ENCODE measurements around the gene GABARAP.

Gene GABARAP

DNA sequence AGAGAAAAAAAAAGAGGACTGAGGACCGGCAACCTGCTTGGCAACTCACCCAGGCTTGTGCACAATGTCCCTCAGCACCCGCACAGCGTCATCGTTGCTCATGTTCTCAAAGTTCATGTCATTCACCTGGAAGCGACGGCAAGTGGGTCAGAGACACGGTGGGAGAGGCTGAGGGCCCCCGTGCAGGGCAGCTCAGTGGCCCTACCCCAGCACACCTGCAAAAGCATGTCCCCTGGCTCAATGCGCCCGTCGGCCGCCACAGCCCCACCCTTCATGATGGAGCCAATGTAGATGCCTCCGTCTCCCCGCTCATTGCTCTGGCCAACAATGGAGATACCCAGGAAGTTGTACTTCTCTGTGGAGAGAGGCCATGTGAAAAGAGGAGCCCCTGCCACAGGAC is 13.3 kb downstream of the GABARAP start:
- intact Hi-C loops (cut with DNase I; ENCODE audit: low total_unique reads) = no loop called here
- no peak for DNase-seq
- TF ChIP-seq, protein P1, sequence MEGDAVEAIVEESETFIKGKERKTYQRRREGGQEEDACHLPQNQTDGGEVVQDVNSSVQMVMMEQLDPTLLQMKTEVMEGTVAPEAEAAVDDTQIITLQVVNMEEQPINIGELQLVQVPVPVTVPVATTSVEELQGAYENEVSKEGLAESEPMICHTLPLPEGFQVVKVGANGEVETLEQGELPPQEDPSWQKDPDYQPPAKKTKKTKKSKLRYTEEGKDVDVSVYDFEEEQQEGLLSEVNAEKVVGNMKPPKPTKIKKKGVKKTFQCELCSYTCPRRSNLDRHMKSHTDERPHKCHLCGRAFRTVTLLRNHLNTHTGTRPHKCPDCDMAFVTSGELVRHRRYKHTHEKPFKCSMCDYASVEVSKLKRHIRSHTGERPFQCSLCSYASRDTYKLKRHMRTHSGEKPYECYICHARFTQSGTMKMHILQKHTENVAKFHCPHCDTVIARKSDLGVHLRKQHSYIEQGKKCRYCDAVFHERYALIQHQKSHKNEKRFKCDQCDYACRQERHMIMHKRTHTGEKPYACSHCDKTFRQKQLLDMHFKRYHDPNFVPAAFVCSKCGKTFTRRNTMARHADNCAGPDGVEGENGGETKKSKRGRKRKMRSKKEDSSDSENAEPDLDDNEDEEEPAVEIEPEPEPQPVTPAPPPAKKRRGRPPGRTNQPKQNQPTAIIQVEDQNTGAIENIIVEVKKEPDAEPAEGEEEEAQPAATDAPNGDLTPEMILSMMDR (IDR thresholded peaks at IDR 0.05) = no peak
- H3K4me1 ChIP-seq = peaks cover 0 to 30% (median 19%) of the 10 kb centered on the region in 4 donors
- no peaks in the 10 kb centered on the region for H3K9me3 ChIP-seq
- H3K27ac ChIP-seq = no peak overlapping the region
- no peaks in the 10 kb centered on the region for H3K27me3 ChIP-seq
- H3K36me3 ChIP-seq = peaks cover 49 to 68% (median 65%) of the 10 kb centered on the region in 3 donors
- no peak overlapping the region for H3K4me3 ChIP-seq

GRCh38 chr17:7226721-7227710 is 15.2 kb downstream of the GABARAP start:
- Histone ChIP-seq H3K36me3 (peaks cover 54 to 87% (median 82%) of the 10 kb centered on the region in 3 donors), H3K27me3 (no peaks in the 10 kb centered on the region), H3K4me1 (peaks cover 0 to 16% (median 3%) of the 10 kb centered on the region in 4 donors), H3K9me3 (no peaks in the 10 kb centered on the region), H3K4me3 (no peak overlapping the region), H3K27ac (no peak overlapping the region)
- DNase-seq = no peak
- intact Hi-C loops (cut with DNase I; ENCODE audit: low total_unique reads) = no loop called here
- TF ChIP-seq, protein P1 (IDR thresholded peaks at IDR 0.05) = no peak

DNA sequence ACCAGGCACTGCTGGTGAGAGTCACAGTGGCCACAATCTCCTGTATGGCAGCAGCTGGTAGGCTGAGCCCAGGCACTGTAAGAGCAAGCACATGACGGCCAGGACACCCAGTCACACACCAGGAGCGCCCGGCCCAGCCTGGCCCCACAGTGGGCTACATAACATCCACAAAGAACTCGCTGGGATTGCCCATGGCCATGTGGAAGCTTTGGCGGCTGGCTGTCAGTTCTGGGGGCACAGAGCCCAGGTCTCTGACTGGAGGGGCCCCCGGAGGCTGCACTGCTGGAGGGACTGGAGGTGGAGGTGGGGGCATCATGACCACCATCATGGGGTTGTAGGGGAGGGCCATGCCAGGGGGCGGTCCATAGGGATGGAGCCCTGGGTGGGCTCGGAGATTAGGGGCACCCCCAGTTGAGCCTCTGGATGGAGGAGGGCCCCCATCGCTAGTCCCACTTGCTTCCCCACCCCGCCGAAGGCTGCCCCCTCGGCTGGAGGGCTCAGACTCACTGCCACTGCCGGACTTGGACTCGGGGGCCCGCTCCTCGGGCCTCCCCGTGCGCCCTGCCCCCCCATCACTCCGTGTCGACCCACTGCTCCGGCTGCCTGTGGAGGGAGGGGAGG is 16.4 kb downstream of the GABARAP start:
- no peak overlapping the region for H3K27ac ChIP-seq
- H3K27me3 ChIP-seq = no peaks in the 10 kb centered on the region
- H3K4me1 ChIP-seq = peaks cover 0 to 17% (median 9%) of the 10 kb centered on the region in 4 donors
- intact Hi-C loops (cut with DNase I; ENCODE audit: low total_unique reads) = no loop called here
- no peak overlapping the region for H3K4me3 ChIP-seq
- H3K9me3 ChIP-seq = no peaks in the 10 kb centered on the region
- peaks cover 54 to 98% (median 82%) of the 10 kb centered on the region in 3 donors for H3K36me3 ChIP-seq
- DNase-seq = no peak
- TF ChIP-seq, protein P1 (IDR thresholded peaks at IDR 0.05) = no peak

DNA sequence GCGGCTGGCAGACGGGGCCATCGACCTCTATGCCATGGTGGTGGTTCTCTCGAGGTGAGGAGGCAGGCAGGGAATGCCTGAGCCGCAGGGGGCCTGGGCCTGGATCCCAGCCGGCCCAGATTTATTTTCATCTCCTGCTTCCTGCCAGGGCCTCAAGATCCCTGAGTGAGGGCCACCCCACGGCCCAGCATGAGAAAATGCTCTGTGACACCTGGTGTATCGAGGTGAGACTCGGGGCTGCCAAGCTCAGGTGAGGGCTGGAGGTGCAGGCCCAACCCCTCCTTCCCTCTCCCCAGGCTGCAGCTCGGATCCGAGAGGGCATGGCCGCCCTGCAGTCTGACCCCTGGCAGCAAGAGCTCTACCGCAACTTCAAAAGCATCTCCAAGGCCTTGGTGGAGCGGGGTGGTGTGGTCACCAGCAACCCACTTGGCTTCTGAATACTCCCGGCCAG is 17.6 kb downstream of the GABARAP start:
- Histone ChIP-seq H3K4me3 (no peak overlapping the region), H3K27me3 (no peaks in the 10 kb centered on the region), H3K36me3 (peaks cover 47 to 88% (median 72%) of the 10 kb centered on the region in 3 donors), H3K9me3 (no peaks in the 10 kb centered on the region), H3K4me1 (peaks cover 0 to 25% (median 15%) of the 10 kb centered on the region in 4 donors), H3K27ac (no peak overlapping the region)
- TF ChIP-seq, protein P1 (IDR thresholded peaks at IDR 0.05) = no peak
- intact Hi-C loops (cut with DNase I; ENCODE audit: low total_unique reads) = no loop called here
- DNase-seq = no peak

DNA sequence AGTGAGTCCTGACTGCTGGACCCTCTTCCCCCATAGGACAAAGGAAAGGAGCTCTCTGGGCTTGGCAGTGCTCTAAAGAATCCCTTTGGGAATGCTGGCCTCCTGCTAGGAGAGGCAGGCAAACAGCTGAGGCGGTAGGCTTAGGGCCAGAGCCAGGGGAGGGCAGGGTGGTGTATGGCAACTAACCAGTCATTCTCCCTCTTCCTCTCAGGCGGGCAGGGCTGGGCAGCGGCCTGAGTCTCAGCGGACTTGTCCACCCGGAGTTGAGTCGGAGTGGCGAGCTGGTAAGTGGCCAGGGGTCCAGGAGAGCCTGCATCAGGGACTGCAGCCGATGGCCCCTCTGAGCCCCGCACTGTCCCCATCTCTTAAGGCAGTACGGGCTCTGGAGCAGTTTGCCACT is 18.1 kb downstream of the GABARAP start:
- no peak for DNase-seq
- Histone ChIP-seq H3K27me3 (no peaks in the 10 kb centered on the region), H3K4me3 (no peak overlapping the region), H3K4me1 (peaks cover 0 to 30% (median 20%) of the 10 kb centered on the region in 4 donors), H3K9me3 (no peaks in the 10 kb centered on the region), H3K36me3 (peaks cover 43 to 82% (median 66%) of the 10 kb centered on the region in 3 donors), H3K27ac (no peak overlapping the region)
- intact Hi-C loops (cut with DNase I; ENCODE audit: low total_unique reads) = no loop called here
- TF ChIP-seq, protein P1 (IDR thresholded peaks at IDR 0.05) = no peak

All from tibial artery (tissue), 4 donors.